ENCODE results near the gene FCER1G.

FCER1G gene

GRCh38 chr1:161189036-161189435 lies 26.1 kb upstream of the FCER1G start:
- H3K27ac ChIP-seq (ENCODE audit: low read length) = no peak overlapping the region

GRCh38 chr1:161190962-161191521 lies 24.1 kb upstream of the FCER1G start:
- Histone ChIP-seq H3K27ac (ENCODE audit: low read length) (no peak overlapping the region), H3K4me1 (ENCODE audit: control insufficient read depth, low read depth, low read length) (no peaks in the 10 kb centered on the region), H3K9me3 (ENCODE audit: control insufficient read depth, low read depth, low read length) (no peaks in the 10 kb centered on the region), H3K4me3 (ENCODE audit: low read length) (no peak overlapping the region), H3K27me3 (ENCODE audit: control insufficient read depth, insufficient read depth, low read length) (no peaks in the 10 kb centered on the region), H3K36me3 (ENCODE audit: control insufficient read depth, low read depth, low read length) (peaks cover 13% of the 10 kb centered on the region), H3K9ac (ENCODE audit: low read length) (no peak overlapping the region)

More at GRCh38 chr1:161189036-161189435, 26.1 kb upstream of the FCER1G start:
- peaks cover 8% of the 10 kb centered on the region for H3K36me3 ChIP-seq (ENCODE audit: control insufficient read depth, low read depth, low read length)
- no peaks in the 10 kb centered on the region for H3K9me3 ChIP-seq (ENCODE audit: control insufficient read depth, low read depth, low read length)
- H3K4me3 ChIP-seq (ENCODE audit: low read length) = no peak overlapping the region
- no peaks in the 10 kb centered on the region for H3K4me1 ChIP-seq (ENCODE audit: control insufficient read depth, low read depth, low read length)
- H3K9ac ChIP-seq (ENCODE audit: low read length) = no peak overlapping the region
- H3K27me3 ChIP-seq (ENCODE audit: control insufficient read depth, insufficient read depth, low read length) = no peaks in the 10 kb centered on the region

GRCh38 chr1:161191971-161192370 lies 23.1 kb upstream of the FCER1G start:
- Histone ChIP-seq H3K36me3 (ENCODE audit: control insufficient read depth, low read depth, low read length) (peaks cover 13% of the 10 kb centered on the region), H3K4me3 (ENCODE audit: low read length) (no peak overlapping the region), H3K27ac (ENCODE audit: low read length) (no peak overlapping the region), H3K4me1 (ENCODE audit: control insufficient read depth, low read depth, low read length) (peaks cover 5% of the 10 kb centered on the region), H3K27me3 (ENCODE audit: control insufficient read depth, insufficient read depth, low read length) (no peaks in the 10 kb centered on the region), H3K9me3 (ENCODE audit: control insufficient read depth, low read depth, low read length) (no peaks in the 10 kb centered on the region), H3K9ac (ENCODE audit: low read length) (no peak overlapping the region)

- H3K9ac ChIP-seq (ENCODE audit: low read length) = no peak overlapping the region
- peaks cover 13% of the 10 kb centered on the region for H3K36me3 ChIP-seq (ENCODE audit: control insufficient read depth, low read depth, low read length)
- H3K4me3 ChIP-seq (ENCODE audit: low read length) = no peak overlapping the region
- H3K9me3 ChIP-seq (ENCODE audit: control insufficient read depth, low read depth, low read length) = no peaks in the 10 kb centered on the region
- peaks cover 10% of the 10 kb centered on the region for H3K4me1 ChIP-seq (ENCODE audit: control insufficient read depth, low read depth, low read length)
- H3K27me3 ChIP-seq (ENCODE audit: control insufficient read depth, insufficient read depth, low read length) = no peaks in the 10 kb centered on the region
- no peak overlapping the region for H3K27ac ChIP-seq (ENCODE audit: low read length)
Measured at GRCh38 chr1:161192476-161193465, 22.3 kb upstream of the FCER1G start.

GRCh38 chr1:161193561-161194235 lies 21.4 kb upstream of the FCER1G start:
- H3K9me3 ChIP-seq (ENCODE audit: control insufficient read depth, low read depth, low read length) = no peaks in the 10 kb centered on the region
- H3K9ac ChIP-seq (ENCODE audit: low read length) = no peak overlapping the region
- H3K4me1 ChIP-seq (ENCODE audit: control insufficient read depth, low read depth, low read length) = peaks cover 19% of the 10 kb centered on the region
- H3K27me3 ChIP-seq (ENCODE audit: control insufficient read depth, insufficient read depth, low read length) = no peaks in the 10 kb centered on the region
- no peak overlapping the region for H3K4me3 ChIP-seq (ENCODE audit: low read length)
- peaks cover 13% of the 10 kb centered on the region for H3K36me3 ChIP-seq (ENCODE audit: control insufficient read depth, low read depth, low read length)
- no peak overlapping the region for H3K27ac ChIP-seq (ENCODE audit: low read length)

- no peaks in the 10 kb centered on the region for H3K9me3 ChIP-seq (ENCODE audit: control insufficient read depth, low read depth, low read length)
- no peak overlapping the region for H3K9ac ChIP-seq (ENCODE audit: low read length)
- no peak overlapping the region for H3K27ac ChIP-seq (ENCODE audit: low read length)
- H3K4me3 ChIP-seq (ENCODE audit: low read length) = no peak overlapping the region
- no peaks in the 10 kb centered on the region for H3K27me3 ChIP-seq (ENCODE audit: control insufficient read depth, insufficient read depth, low read length)
- H3K4me1 ChIP-seq (ENCODE audit: control insufficient read depth, low read depth, low read length) = peaks cover 33% of the 10 kb centered on the region
- H3K36me3 ChIP-seq (ENCODE audit: control insufficient read depth, low read depth, low read length) = peaks cover 13% of the 10 kb centered on the region
Measured at GRCh38 chr1:161195171-161195570, 19.9 kb upstream of the FCER1G start.

GRCh38 chr1:161196111-161196510 lies 19.0 kb upstream of the FCER1G start:
- Histone ChIP-seq H3K27ac (ENCODE audit: low read length) (no peak overlapping the region), H3K9ac (ENCODE audit: low read length) (no peak overlapping the region), H3K4me1 (ENCODE audit: control insufficient read depth, low read depth, low read length) (peaks cover 42% of the 10 kb centered on the region), H3K36me3 (ENCODE audit: control insufficient read depth, low read depth, low read length) (peaks cover 13% of the 10 kb centered on the region), H3K27me3 (ENCODE audit: control insufficient read depth, insufficient read depth, low read length) (no peaks in the 10 kb centered on the region), H3K9me3 (ENCODE audit: control insufficient read depth, low read depth, low read length) (no peaks in the 10 kb centered on the region), H3K4me3 (ENCODE audit: low read length) (no peak overlapping the region)

GRCh38 chr1:161196521-161197451 lies 18.3 kb upstream of the FCER1G start:
- Histone ChIP-seq H3K9ac (ENCODE audit: low read length) (no peak overlapping the region), H3K4me3 (ENCODE audit: low read length) (peak overlapping the region; percentile 15), H3K4me1 (ENCODE audit: control insufficient read depth, low read depth, low read length) (peaks cover 49% of the 10 kb centered on the region), H3K36me3 (ENCODE audit: control insufficient read depth, low read depth, low read length) (peaks cover 6% of the 10 kb centered on the region), H3K27ac (ENCODE audit: low read length) (no peak overlapping the region), H3K27me3 (ENCODE audit: control insufficient read depth, insufficient read depth, low read length) (no peaks in the 10 kb centered on the region), H3K9me3 (ENCODE audit: control insufficient read depth, low read depth, low read length) (no peaks in the 10 kb centered on the region)

GRCh38 chr1:161197560-161198193 lies 17.4 kb upstream of the FCER1G start:
- Histone ChIP-seq H3K36me3 (ENCODE audit: control insufficient read depth, low read depth, low read length) (peaks cover 5% of the 10 kb centered on the region), H3K9me3 (ENCODE audit: control insufficient read depth, low read depth, low read length) (no peaks in the 10 kb centered on the region), H3K4me1 (ENCODE audit: control insufficient read depth, low read depth, low read length) (peaks cover 50% of the 10 kb centered on the region), H3K4me3 (ENCODE audit: low read length) (peak overlapping the region; percentile 15), H3K9ac (ENCODE audit: low read length) (no peak overlapping the region), H3K27ac (ENCODE audit: low read length) (no peak overlapping the region), H3K27me3 (ENCODE audit: control insufficient read depth, insufficient read depth, low read length) (no peaks in the 10 kb centered on the region)

- Histone ChIP-seq H3K4me1 (ENCODE audit: control insufficient read depth, low read depth, low read length) (peaks cover 50% of the 10 kb centered on the region), H3K27me3 (ENCODE audit: control insufficient read depth, insufficient read depth, low read length) (no peaks in the 10 kb centered on the region), H3K4me3 (ENCODE audit: low read length) (peak overlapping the region; percentile 31), H3K36me3 (ENCODE audit: control insufficient read depth, low read depth, low read length) (peaks cover 5% of the 10 kb centered on the region), H3K27ac (ENCODE audit: low read length) (no peak overlapping the region), H3K9ac (ENCODE audit: low read length) (peak overlapping the region; percentile 19), H3K9me3 (ENCODE audit: control insufficient read depth, low read depth, low read length) (no peaks in the 10 kb centered on the region)
Measured at GRCh38 chr1:161198194-161198896, 16.8 kb upstream of the FCER1G start.

Data from iPS-18a (cell line).